HEK293 (cell line): ENCODE measurements around the gene SSBP2.

ENCODE experiments used
- OVOL3 ChIP-seq: fragments of 450-650 bp; formaldehyde crosslinking; IDR thresholded peaks from 2 replicates; pipeline ENCODE4 v1.5.1; 2016; ENCODE audit warnings: missing biosample characterization, missing genetic modification characterization
- SP2 ChIP-seq: fragments of 450-650 bp; formaldehyde crosslinking; IDR thresholded peaks from 2 replicates; pipeline ENCODE4 v1.5.1; 2016; ENCODE audit warnings: missing biosample characterization, missing genetic modification characterization
- ZNF146 ChIP-seq: fragments of 450-650 bp; formaldehyde crosslinking; IDR thresholded peaks from 2 replicates; pipeline ENCODE4 v1.5.1; 2016; ENCODE audit warnings: missing biosample characterization, missing genetic modification characterization
- ZNF292 ChIP-seq: fragments of 450-650 bp; formaldehyde crosslinking; IDR thresholded peaks from 2 replicates; pipeline ENCODE4 v1.5.1; 2016; ENCODE audit warnings: low read depth, missing biosample characterization, missing genetic modification characterization, borderline replicate concordance
- TF ChIP-seq, protein P1 (sequence below): fragments of 450-650 bp; formaldehyde crosslinking; IDR thresholded peaks from 2 replicates; pipeline ENCODE4 v1.5.1; 2016; ENCODE audit warnings: missing biosample characterization, missing genetic modification characterization
- TF ChIP-seq, protein P2 (sequence below): sonication (generic); formaldehyde crosslinking; IDR thresholded peaks from 2 replicates; pipeline ENCODE4 v1.8.1; 2022; ENCODE audit warnings: mild to moderate bottlenecking, moderate library complexity, missing genetic modification reagents

DNA sequence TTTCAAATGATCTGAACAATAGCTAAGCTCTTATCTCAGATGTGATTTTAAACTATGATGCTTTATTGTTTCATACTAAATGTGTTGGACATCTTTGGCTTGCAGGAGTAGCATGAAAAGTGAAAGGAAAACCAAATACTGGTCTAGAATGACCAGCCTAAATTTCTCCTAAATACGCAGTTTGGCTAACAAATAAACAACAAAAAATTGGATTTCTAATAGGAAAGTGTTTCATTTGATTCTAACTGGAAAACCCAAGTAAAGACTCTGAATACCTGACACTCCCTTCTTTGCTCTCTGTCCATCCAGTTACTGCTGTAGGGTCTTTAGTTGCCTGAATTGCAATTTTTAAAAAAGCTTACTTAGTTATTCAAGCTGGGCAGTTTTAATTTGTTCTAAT lies 245.2 kb downstream of the SSBP2 start:
- TF ChIP-seq, protein P1, sequence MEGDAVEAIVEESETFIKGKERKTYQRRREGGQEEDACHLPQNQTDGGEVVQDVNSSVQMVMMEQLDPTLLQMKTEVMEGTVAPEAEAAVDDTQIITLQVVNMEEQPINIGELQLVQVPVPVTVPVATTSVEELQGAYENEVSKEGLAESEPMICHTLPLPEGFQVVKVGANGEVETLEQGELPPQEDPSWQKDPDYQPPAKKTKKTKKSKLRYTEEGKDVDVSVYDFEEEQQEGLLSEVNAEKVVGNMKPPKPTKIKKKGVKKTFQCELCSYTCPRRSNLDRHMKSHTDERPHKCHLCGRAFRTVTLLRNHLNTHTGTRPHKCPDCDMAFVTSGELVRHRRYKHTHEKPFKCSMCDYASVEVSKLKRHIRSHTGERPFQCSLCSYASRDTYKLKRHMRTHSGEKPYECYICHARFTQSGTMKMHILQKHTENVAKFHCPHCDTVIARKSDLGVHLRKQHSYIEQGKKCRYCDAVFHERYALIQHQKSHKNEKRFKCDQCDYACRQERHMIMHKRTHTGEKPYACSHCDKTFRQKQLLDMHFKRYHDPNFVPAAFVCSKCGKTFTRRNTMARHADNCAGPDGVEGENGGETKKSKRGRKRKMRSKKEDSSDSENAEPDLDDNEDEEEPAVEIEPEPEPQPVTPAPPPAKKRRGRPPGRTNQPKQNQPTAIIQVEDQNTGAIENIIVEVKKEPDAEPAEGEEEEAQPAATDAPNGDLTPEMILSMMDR (tag by site-specific recombination) = no peak
- TF ChIP-seq, protein P2, sequence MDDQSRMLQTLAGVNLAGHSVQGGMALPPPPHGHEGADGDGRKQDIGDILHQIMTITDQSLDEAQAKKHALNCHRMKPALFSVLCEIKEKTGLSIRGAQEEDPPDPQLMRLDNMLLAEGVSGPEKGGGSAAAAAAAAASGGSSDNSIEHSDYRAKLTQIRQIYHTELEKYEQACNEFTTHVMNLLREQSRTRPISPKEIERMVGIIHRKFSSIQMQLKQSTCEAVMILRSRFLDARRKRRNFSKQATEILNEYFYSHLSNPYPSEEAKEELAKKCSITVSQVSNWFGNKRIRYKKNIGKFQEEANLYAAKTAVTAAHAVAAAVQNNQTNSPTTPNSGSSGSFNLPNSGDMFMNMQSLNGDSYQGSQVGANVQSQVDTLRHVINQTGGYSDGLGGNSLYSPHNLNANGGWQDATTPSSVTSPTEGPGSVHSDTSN (CRISPR knock-in tag) = no peak
- no peak for TF ChIP-seq ZNF292 (tag by site-specific recombination)
- TF ChIP-seq SP2 (tag by site-specific recombination) = no peak
- TF ChIP-seq ZNF146 (tag by site-specific recombination) = no peak
- no peak for TF ChIP-seq OVOL3
